Measurements from ENCODE around the gene KCNH1.

DNA sequence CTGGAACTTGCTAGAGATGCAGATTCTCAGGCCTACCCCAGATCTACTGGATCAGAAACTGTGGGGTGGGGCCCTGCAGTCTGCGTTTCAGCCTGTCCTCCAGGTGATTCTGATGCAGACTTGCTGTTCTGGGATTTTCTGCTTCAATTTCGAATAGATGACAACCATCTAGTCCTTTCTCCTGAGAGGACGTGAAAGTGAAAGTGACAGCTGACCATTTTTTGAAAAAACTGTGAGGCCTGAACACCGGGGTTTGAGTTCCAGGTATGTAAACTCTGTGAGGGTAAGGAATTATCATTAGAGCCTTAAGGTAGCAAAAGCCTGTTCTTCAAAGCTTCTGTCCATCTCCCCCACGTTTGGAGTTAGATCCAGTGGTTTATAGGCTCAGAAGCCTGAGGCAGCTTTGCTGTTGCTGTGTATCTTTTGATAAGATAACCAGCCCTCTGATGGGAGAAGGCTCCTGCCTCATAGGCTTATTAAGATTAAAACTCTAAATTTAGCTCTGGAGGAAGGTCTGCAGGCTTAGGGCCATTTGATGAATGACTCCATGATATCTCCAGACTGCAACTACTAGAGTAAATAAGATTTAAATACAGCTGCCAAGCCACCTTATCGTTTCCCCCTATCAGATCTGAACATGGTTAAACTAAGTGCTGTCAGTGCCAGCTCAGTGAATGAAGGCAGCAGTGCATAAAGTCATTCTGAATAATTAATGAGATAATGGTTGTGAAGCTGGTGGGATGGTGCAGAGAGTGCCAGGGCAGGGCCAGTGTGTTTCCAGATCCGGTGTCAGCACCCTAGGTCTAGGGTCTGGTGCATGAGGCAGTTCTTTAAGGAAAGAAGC, 470.0 kb downstream of the KCNH1 start:
- TF ChIP-seq, protein P1, sequence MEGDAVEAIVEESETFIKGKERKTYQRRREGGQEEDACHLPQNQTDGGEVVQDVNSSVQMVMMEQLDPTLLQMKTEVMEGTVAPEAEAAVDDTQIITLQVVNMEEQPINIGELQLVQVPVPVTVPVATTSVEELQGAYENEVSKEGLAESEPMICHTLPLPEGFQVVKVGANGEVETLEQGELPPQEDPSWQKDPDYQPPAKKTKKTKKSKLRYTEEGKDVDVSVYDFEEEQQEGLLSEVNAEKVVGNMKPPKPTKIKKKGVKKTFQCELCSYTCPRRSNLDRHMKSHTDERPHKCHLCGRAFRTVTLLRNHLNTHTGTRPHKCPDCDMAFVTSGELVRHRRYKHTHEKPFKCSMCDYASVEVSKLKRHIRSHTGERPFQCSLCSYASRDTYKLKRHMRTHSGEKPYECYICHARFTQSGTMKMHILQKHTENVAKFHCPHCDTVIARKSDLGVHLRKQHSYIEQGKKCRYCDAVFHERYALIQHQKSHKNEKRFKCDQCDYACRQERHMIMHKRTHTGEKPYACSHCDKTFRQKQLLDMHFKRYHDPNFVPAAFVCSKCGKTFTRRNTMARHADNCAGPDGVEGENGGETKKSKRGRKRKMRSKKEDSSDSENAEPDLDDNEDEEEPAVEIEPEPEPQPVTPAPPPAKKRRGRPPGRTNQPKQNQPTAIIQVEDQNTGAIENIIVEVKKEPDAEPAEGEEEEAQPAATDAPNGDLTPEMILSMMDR (IDR thresholded peaks at IDR 0.05; ENCODE audit: low read depth, low read length), result no peak
- TF ChIP-seq EZH2phosphoT487 (IDR thresholded peaks at IDR 0.05; ENCODE audit: low read depth), result no peak

All from OCI-LY3 (cell line).